NCI-H446 (cell line): ENCODE results near the gene SBF2.

Source experiments
- DNase-seq, 2 experiments: peaks; one replicate each; lab custom pipeline; 2025; lab: John Stamatoyannopoulos, UW

The SBF2 gene

DNA sequence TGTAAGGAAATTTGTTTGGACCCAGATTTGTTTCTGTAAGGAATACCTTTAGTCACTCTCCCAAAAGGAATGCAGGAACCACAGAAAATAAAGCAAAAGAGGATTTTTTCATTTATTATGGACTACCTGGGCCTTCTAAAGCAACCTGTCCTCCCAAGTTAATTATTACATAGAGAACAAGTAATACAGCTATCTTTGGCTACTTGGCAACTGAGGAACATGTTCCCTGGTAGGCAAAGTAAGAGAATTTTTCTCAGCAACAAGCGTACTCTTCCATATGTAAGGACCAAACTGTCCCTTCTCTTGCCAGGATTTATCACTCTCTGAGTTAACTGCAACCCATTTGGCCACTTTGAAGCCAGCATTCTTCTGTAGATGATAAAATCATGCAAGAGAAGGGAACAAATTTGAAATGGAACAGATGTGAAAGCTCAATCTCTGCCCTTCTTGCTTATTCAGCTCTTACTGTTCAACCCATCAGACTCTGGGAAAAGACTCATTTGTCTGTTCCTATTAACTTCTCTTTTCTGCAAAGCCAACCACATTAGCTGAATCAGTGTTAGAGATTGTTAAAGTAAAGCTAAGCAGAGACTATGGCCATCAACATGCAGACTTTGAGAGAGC lies 440.0 kb downstream of the SBF2 start:
- DNase-seq: no peak

DNA sequence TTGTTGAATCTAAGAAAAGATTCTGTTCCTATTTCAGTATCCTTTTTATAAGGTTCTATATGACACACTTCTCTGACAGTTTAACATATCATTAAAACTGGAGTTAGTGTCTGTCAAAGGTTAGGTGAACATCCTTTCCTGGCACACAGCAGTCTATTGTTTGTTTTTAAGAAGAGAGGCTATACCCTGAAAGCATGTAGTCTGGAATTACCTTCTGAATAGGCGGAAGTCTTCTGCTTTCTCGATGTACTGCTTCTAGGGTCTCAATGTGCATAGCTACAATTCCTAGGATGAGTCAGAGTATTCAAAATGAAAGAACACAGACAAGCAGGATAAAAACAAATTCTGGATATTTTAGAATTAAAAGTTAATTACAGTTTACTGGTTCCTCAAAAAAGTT lies 441.6 kb downstream of the SBF2 start:
- no peak for DNase-seq

DNA sequence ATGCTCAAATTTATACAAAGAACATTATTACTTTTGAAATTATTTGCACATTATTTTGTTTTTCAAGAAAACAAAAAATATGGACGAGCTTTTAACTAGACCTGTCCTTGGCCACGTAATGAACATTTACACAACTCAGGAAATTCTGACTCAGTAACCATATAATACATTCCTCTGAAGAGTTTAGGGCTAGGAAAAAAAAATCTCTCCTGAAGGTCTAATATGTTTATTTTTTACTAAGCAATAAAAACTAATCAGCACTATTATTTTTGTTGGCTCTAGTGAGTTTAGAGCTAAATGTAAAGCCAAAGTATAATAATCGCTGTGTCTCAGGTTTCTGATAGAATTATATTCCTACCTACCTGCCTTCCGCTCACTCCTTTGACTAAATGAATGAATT lies 442.7 kb downstream of the SBF2 start:
- DNase-seq: no peak

DNA sequence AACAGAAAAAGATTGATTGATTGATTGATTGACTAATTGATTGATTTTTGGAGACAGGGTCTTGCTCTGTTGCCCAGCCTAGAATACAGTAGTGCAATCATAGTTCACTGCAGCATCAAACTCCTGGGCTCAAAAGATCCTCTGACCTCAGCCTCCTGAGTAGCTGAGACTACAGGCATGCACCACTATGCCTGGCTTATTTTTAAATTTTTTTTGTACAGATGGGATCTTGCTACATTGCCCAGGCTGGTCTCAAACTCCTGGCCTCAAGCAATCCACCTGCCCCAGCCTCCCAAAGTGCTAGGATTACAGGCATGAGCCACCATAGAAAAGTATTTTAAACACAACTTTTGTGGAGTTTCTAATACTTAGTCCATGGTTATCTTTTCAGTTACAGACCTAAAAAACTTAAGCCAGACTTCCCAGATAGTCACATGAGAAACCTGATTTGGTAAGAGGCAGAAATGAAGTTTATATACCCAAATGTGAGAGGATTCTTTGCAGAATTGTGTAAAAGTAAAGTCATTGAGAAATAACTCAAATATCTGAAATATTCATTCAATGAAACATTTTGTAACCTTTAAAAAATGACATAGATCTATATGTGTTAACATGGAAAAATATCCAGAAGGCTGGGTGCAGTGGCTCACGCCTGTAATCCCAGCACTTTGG lies 443.7 kb downstream of the SBF2 start:
- no peak for DNase-seq

DNA sequence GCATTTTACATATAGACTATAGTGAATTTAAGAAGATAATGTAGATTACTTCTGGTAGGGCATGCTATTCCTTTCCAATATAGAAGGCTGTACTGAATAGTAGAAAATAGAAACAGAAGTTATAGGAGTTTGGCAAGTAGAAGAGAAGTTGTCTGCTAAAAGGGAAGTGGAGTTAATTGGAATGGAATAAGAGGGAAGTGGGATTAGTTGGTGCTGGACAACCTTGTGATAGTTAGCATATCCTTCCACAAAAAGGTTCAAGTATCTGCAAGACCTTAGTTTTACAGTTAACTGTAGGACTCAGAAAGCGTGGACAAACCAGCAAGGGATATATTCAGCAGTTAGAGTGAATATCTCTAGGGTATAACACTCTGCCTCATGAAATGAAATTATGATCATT lies 444.6 kb downstream of the SBF2 start:
- no peak for DNase-seq

DNA sequence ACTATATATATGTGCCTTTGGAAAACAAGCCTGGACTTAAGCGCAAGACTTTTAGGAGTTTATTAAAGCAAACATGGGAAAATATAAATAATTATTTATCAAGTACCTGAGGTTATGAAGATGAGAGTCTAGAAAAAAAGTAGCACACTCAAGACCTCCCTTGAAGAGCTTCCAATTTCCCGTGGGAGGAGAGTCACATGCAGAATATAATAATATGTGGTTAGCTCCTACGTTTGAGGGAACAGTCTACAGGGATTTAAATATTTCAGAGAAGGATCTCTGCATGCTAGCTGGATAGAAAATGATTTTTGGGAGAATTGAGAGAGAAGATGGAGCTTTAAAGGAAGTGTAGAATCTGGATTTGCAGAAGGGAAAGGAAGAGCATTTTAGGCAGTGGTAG lies 446.4 kb downstream of the SBF2 start:
- no peak for DNase-seq

DNA sequence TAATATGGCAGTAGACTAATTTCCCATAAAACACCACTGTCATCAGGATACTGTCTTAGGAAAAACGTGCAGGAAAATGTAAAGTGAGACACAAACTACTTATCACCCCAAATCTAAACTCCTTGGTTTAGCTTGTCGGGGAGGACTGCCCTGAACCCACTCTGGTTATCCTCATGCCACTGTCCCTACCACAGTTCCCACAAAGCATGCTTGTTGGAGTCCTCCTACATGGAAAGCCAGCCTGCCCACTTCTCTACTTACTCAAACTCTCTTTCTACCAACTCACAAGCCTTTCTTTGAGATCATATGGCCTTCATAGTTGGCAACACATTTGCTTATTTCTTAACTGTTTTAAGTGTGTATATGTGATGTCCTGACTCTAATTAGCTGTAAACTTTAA lies 451.1 kb downstream of the SBF2 start:
- no peak for DNase-seq

DNA sequence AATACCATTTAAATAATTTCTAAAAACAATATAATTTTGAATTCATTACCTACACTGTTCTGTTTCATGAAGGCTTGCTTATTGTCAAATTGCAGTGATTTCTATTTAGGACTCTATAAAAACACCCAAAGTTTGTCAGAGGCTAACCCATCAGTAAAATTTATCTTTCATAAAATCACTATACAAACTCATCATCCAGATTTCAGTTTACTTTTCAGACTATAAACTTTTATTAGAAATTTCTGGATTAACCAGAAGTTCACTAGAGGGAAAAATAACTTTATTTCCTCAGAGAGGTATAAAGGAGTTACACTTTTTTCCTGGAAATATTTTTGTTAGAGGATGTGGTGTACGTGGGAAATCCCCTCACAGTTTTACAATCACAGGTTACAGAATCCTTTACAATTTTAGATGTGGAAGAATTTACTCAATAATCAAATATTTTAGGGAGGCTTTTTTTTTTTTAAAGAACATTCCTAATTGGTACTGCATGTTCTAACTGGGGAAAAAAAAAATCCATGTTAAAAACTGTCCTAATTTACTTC lies 453.5 kb downstream of the SBF2 start:
- DNase-seq: no peak

DNA sequence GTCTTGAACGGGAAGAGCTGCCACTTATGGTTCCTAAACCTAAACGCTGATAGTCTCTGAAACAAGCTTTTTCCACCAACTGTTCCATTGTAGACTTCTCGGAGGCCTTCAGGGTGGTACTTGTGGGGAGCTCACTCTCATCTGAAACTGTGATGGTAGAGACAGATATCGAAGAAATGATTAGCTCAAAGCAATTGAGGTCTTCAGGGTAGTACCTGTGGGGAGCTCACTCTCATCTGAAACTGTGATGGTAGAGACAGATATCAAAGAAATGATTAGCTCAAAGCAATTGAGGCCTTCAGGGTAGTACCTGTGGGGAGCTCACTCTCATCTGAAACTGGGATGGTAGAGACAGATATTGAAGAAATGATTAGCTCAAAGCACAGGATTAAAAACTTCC lies 454.5 kb downstream of the SBF2 start:
- DNase-seq: no peak

DNA sequence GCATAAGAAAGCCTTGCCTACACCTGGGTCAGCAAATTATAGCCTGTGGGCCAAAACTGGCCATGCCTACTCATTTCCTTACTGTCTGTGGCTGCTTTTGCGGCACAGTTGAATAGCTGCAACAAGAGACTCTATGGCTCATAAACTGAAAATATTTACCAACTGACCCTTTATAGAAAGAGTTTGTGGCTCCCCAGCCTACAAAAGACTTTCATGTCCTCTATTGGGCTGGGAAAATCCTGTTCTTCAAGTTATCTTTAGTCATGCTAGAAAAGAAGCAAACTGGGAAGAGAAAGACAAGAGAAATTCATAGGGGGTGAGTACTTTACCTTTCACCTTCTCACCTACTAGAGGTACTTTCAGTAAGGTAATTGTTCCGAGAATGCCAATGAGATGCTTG lies 455.1 kb downstream of the SBF2 start:
- no peak for DNase-seq

DNA sequence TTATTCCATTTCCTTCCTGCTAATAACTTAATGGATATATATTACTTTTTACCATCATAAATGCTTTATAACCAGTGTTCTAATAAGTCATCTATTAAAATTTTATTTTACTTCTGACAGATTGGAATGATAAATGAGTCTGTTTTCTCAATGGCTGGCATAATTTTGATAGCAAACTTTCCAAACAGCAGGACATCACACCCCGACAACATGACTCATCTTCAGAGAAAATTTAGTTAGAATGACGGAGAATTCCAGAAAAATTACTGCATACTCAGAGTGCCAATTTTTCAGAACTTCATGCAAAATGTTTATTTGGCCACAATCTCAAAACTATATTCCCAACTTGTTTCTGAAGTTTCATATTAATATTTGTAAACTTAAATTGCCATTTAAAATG lies 455.8 kb downstream of the SBF2 start:
- peak in 1 of 2 experiments; percentile 11 for DNase-seq

DNA sequence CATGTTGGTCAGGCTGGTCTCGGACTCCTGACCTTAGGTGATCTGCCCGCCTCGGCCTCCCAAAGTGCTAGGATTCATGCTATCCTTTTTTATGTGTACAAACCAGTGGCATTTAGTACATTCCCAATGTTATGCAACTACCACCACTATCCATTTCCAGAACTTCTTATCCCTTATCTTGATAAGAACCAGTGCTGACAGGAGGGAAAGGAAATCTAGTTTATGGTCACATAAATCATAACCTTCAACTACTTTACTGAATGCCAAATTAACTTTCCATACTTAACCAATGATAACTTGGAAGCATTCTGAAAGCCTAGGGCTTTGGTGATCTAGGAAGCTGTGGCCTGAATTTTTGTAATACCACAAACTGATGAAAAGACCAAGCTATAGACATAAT lies 459.7 kb downstream of the SBF2 start:
- no peak for DNase-seq

DNA sequence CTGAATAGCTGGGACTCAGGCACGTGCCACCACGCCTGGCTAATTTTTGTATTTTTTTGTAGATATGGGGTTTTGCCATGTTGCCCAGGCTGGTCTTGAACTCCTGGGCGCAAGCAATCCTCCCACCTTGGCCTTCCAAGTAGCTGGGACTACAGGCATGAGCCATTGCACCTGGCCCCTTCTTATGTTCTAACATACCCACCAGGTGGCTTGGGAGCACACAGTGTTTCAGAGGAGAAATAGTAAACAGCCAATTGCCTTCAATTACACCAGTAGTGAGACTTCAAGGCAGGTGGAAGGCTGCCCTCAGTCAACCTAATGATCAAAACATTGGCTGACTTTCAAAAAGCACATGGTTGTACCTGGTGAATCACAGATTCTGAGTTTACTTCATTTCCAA lies 462.9 kb downstream of the SBF2 start:
- no peak for DNase-seq

DNA sequence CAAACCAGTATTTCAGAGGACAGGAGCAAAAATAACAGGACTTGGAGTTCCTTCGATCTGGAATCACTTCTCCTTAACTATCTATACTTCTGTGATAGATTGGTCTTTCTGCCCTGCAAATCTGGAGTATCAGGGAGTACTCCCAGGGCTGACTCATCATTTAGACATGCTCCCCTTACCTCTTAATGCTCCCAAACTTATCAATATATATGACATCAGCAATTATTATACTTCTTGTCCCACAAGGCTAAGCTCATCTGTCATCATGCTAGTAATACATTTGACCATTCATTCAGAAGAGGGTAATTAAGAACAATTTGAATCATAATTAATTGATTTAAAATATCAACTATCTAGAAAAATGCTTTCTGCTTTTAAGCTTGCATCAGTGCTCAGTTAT lies 466.3 kb downstream of the SBF2 start:
- no peak for DNase-seq

DNA sequence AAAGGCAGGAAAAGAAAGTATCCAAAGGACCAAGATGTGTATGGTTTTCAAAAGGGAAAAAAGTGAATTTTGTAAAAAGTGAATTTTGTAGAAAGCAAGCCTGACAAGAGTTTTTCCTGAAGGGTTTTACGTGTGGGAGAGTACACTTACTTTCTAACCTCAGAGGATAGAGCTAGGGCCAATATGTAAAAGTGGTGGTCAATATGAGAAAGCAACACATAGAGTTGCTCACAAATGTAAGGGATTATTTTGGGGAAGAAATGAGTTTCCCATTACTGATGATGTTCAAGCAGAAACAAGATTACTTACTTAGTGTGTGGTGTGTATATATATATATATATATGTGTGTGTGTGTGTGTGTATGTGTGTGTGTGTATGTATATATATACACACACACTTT lies 467.6 kb downstream of the SBF2 start:
- DNase-seq: no peak

DNA sequence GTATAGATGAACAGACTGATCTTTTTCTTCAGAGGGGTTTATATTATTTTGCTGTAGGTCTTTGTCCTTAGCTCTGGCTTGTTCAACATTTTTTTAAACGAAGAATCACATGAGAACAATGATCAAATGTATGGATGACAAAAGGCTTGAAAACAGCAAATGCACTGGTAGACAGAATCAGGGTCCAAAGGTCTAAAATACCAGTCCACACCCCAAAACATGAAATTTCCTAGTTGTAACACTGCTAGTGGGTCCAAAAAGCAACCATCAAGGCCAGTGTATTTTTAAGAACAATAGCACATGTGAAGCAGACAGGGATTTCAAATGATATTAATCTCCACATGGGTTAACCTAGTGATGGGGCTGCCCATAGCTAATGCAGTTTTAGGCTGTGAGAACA lies 468.1 kb downstream of the SBF2 start:
- no peak for DNase-seq

DNA sequence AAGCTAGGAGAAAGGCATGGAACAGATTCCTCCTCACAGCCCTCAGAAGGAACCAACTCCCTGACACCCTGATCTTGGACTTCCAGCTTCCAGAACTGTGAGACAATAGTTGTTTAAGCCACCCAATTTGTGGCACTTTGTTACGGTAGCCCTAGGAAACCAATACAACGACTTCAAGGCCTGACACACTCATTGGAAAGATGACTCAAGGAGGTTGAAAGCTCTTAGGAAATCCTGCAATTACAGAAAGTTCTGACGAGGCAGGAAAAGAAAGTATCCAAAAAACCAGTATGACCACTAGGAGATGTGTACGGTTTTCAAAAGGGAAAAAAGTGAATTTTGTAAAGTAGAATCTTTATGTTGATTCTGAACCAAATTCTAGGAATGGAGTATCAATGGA lies 468.7 kb downstream of the SBF2 start:
- no peak for DNase-seq

DNA sequence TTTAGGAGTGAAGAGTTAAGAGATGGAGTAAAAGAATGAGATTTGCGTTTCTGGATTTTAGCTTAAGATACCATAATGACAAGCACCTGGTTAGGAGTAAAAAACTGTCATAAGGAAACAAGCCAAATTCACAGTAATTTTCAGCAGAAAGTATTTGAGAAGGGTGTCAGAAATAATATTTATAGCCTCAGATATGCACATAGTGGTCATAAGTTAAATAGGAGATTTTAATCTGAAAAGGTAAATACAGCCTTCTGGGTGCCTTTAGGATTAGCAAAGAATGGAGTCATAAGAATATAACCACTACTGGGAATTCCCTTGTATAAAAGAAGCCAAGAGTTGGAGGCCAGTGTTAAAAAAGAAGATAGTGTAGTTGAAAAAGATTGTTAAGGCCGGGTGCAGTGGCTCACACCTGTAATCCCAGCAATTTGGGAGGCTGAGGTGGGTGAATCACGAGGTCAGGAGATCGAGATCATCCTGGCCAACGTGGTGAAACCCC lies 470.1 kb downstream of the SBF2 start:
- DNase-seq: no peak

DNA sequence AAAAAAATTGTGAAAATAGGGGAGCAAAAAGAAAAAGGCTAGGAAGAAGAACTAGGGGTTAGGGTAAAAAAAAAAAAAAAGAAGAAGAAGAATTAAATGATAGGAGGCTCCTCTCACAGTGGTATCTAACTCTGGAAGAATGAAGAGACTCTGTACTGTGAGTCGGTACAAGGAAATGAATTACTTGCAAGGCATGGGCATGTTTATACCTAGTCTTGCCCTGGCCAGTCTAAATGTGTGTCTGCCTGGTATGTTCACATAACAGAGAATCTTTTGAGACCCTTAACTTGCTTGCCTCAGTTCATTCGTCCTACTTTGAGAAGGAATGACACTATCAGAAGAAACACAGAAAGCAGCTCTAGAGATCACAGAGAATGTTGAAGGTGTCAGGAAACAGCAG lies 470.6 kb downstream of the SBF2 start:
- no peak for DNase-seq

DNA sequence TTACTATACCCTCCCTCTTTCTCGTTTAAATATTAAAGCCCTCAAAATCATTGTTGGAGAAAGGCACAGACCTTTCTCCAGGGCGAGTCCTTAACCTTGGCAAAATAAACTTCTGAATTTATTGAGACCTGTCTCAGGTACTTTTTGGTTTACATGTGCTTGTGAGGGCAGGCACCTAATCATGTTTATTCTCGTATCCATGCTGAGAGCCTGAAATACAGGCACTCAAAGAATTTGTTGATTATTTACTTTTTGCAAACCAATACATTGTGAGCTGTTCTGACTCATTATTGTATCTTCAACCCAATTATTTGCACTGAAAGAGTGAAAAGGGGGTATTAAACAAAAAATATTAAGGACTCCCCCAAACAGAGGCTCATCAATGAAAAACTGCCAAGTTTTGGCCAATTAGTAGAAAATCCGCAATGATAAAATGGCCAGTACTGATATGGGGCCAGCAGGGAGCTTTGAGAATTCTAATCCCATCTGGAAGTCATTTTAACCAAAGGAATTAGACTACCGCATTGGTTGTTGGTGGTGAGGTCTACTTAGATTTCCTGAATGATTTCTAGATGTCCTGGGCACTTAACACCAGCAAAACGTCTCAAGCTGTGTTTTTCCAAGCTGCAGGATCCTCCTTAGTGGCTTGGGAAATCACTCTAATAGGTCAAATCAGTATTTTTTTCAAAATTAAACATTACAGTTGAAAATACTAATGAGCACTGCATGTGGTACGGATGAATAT lies 472.8 kb downstream of the SBF2 start:
- no peak for DNase-seq

DNA sequence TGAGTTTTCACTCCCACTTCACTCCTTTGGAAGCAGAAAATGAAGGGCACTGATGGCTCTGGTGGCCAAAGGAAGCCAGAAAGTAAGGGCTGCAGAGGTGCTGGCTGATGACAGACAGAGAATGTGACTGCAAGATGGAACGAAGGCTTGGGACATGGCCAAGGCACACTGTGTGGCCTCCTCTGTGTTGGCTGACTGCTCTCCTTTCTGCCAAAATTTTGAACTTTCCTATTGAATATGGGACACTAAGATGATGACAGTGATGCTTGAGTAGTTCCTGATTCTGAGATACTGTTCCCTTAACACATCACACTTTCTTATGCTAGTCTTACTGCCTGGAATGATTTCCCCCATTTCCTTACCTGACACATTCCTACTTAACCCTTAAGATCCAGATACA lies 473.8 kb downstream of the SBF2 start:
- peak in 1 of 2 experiments; percentile 54 for DNase-seq

DNA sequence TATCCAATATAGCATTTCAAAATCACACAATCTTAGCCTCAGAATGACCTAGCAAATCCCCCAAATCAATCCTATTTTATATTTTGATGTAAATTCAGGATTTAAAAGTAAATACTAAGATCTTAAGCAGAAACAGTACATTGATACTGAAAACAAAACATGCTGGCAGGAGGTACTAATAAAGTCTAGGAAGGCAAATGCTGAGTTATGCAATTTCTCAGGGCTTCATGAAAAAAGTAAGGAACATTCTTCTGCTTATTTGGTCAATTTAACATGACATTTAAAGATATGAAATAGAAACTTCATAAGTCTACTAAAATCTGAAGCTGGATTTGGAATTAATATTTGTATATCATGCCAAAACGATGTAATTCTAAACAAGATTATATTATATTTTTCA lies 476.8 kb downstream of the SBF2 start:
- DNase-seq: no peak
